Peyer's patch (tissue), 4 donors: ENCODE results near the gene CDH4. TPM values are rescaled to one million over a fixed set of nuclear protein-coding genes. Genes with fewer than 3 reads are reported as not detected.
A peak's percentile ranks its signal among the peaks of the same experiment; 100 is the strongest.

Experiments used
- DNase-seq, 3 donors: peaks; one replicate each; pipeline ENCODE4 v3.0.0-alpha.2; 2017 to 2019
- H3K27ac ChIP-seq, 4 donors: fragments of 200-600 bp; sonication (generic); one replicate each; pipeline ENCODE4 v1.5.1; 2016 to 2019
- H3K27me3 ChIP-seq, 2 donors: fragments of 200-600 bp; sonication (generic); one replicate each; pipeline ENCODE4 v1.5.1; 2019
- H3K36me3 ChIP-seq, 3 donors: fragments of 200-600 bp; sonication (generic); one replicate each; pipeline ENCODE4 v1.5.1; 2016 to 2019
- H3K4me1 ChIP-seq, 4 donors: fragments of 200-600 bp; sonication (generic); one replicate each; pipeline ENCODE4 v1.5.1; 2016 to 2019
- H3K4me3 ChIP-seq, 4 donors: fragments of 200-600 bp; sonication (generic); 1 replicate in 3 of 4; 2 replicates in 1 of 4; pipeline ENCODE4 v1.5.1; 2016 to 2019; ENCODE audit warnings: mild to moderate bottlenecking in 1 of 4
- H3K9me3 ChIP-seq, 4 donors: fragments of 200-600 bp; sonication (generic); one replicate each; pipeline ENCODE4 v1.5.1; 2016 to 2019; ENCODE audit warnings: mild to moderate bottlenecking in 1 of 4
- POLR2A ChIP-seq, 2 donors: fragments of 450-650 bp; IDR thresholded peaks; one replicate each; pipeline ENCODE4 v1.5.1; 2017; ENCODE audit warnings: antibody characterized with exemption in 2 of 2, mild to moderate bottlenecking in 2 of 2, moderate library complexity in 2 of 2
- total RNA-seq, 4 donors: library from RNA; depleted of rRNA; stranded (reverse); fragments of >200 nt; gene quantifications; one replicate each; pipeline ENCODE4 v1.1.0, GENCODE V29; 2016
- TF ChIP-seq, protein P1 (sequence below), 6 experiments: fragments of 450-650 bp in 4 of 6; fragments of 200-600 bp in 2 of 6; sonication (generic) in 1 of 6; IDR thresholded peaks; one replicate each; pipeline ENCODE4 v1.5.1; 2017 to 2019; ENCODE audit warnings: antibody characterized with exemption in 6 of 6, mild to moderate bottlenecking in 3 of 6, moderate library complexity in 1 of 6

The CDH4 gene
- total RNA-seq, 4 donors from 2014 or later = 0.27 TPM; not detected in 3

DNA sequence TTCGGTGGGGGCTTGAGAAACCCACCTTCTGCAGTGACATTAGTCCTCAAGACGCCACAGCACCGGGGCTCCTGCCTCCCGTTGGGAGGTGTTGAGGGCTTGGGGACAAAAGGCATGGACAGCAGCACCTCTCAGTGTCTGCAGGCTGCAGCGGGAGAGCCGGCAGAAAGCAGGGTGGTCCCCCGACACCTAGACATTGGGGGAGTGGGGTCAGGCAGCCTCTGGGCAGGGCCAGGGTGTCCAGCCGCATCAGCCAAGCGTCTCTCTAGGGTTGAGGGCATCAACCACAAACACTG is 549.0 kb downstream of the CDH4 start:
- peak in 1 of 3 donors; percentile 31 for DNase-seq

DNA sequence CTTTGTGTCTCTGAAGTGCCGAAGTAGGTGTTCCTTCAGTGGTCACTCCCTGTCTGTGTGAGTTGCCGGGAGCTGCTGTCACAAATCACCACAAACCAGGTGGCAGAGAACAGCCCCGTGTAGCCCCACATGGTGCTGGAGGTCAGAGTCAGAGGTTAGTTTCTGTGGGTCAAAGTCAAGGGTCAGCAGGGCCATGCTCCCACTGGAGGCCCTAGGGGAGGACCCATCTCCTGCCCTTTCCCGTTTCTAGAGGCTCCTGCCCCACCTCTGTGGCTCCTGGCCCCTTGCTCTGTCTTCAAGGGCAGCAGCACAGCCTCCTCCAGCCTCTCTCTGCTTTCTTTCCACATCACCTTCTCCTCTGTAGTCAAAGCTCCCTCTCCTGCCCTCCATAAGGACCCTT is 549.4 kb downstream of the CDH4 start:
- Histone ChIP-seq H3K4me1 (peaks cover 0 to 11% (median 0%) of the 10 kb centered on the region in 4 donors), H3K4me3 (no peak overlapping the region), H3K27ac (no peak overlapping the region), H3K27me3 (no peaks in the 10 kb centered on the region), H3K9me3 (no peaks in the 10 kb centered on the region), H3K36me3 (no peaks in the 10 kb centered on the region)
- no peak for TF ChIP-seq POLR2A (IDR thresholded peaks at IDR 0.05)
- TF ChIP-seq, protein P1, sequence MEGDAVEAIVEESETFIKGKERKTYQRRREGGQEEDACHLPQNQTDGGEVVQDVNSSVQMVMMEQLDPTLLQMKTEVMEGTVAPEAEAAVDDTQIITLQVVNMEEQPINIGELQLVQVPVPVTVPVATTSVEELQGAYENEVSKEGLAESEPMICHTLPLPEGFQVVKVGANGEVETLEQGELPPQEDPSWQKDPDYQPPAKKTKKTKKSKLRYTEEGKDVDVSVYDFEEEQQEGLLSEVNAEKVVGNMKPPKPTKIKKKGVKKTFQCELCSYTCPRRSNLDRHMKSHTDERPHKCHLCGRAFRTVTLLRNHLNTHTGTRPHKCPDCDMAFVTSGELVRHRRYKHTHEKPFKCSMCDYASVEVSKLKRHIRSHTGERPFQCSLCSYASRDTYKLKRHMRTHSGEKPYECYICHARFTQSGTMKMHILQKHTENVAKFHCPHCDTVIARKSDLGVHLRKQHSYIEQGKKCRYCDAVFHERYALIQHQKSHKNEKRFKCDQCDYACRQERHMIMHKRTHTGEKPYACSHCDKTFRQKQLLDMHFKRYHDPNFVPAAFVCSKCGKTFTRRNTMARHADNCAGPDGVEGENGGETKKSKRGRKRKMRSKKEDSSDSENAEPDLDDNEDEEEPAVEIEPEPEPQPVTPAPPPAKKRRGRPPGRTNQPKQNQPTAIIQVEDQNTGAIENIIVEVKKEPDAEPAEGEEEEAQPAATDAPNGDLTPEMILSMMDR (IDR thresholded peaks at IDR 0.05) = no peak
- DNase-seq = no peak

More for the DNA sequence above, 549.0 kb downstream of the CDH4 start:
- H3K4me1 ChIP-seq = peaks cover 0 to 11% (median 0%) of the 10 kb centered on the region in 4 donors
- H3K4me3 ChIP-seq = no peak overlapping the region
- no peaks in the 10 kb centered on the region for H3K36me3 ChIP-seq
- H3K27ac ChIP-seq = no peak overlapping the region
- no peaks in the 10 kb centered on the region for H3K27me3 ChIP-seq
- no peaks in the 10 kb centered on the region for H3K9me3 ChIP-seq
- no peak for TF ChIP-seq POLR2A (IDR thresholded peaks at IDR 0.05)
- TF ChIP-seq, protein P1 (IDR thresholded peaks at IDR 0.05) = no peak

- peaks cover 0 to 11% (median 0%) of the 10 kb centered on the region in 4 donors for H3K4me1 ChIP-seq
- no peak overlapping the region for H3K27ac ChIP-seq
- no peaks in the 10 kb centered on the region for H3K36me3 ChIP-seq
- peak in 1 of 3 donors; percentile 24 for DNase-seq
- no peak for TF ChIP-seq POLR2A (IDR thresholded peaks at IDR 0.05)
- TF ChIP-seq, protein P1 (IDR thresholded peaks at IDR 0.05) = no peak
- H3K9me3 ChIP-seq = no peaks in the 10 kb centered on the region
- no peak overlapping the region for H3K4me3 ChIP-seq
- no peaks in the 10 kb centered on the region for H3K27me3 ChIP-seq
Measured at GRCh38 chr20:61801857-61802442, 549.9 kb downstream of the CDH4 start.

GRCh38 chr20:61802721-61803311 is 550.8 kb downstream of the CDH4 start:
- Histone ChIP-seq H3K27me3 (no peaks in the 10 kb centered on the region), H3K36me3 (no peaks in the 10 kb centered on the region), H3K4me1 (peaks cover 0 to 11% (median 0%) of the 10 kb centered on the region in 4 donors), H3K4me3 (no peak overlapping the region), H3K27ac (no peak overlapping the region), H3K9me3 (no peaks in the 10 kb centered on the region)
- peak in 1 of 3 donors; percentile 31 for DNase-seq
- TF ChIP-seq, protein P1 (IDR thresholded peaks at IDR 0.05) = no peak
- TF ChIP-seq POLR2A (IDR thresholded peaks at IDR 0.05) = no peak

DNA sequence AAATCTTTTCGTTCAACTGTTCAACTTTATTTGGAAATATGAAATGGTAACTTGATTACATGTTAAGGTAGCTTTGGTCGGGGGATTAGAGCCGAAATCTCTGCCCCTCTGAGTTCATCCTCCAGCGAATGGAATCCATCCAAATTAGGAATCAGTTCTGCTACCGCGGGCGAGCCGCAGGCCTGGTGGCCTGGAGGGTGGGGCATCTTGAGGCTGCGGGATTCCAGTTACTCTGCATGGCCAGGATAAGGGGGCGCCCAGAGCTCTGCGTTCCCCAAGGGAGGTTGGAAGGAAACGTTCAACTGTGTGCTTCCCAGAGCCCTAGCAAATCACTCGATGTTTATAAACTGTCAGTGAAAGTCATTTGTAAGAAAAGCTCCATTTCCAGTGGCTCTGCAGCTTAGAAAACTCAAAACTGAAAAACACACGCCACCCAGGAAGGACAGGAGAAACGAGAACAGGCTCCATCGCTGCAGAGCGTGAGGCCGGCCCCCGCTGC is 551.4 kb downstream of the CDH4 start:
- peaks cover 0 to 11% (median 0%) of the 10 kb centered on the region in 4 donors for H3K4me1 ChIP-seq
- no peaks in the 10 kb centered on the region for H3K36me3 ChIP-seq
- no peak for TF ChIP-seq POLR2A (IDR thresholded peaks at IDR 0.05)
- TF ChIP-seq, protein P1 (IDR thresholded peaks at IDR 0.05) = no peak
- no peak for DNase-seq
- H3K27me3 ChIP-seq = no peaks in the 10 kb centered on the region
- H3K27ac ChIP-seq = no peak overlapping the region
- peak overlapping the region in 1 of 4 donors; percentile 7 for H3K4me3 ChIP-seq
- no peaks in the 10 kb centered on the region for H3K9me3 ChIP-seq
